B cell (primary cell): ENCODE data around the gene SPHK2. TPM values are rescaled to one million over a fixed set of nuclear protein-coding genes. Genes with fewer than 3 reads are reported as not detected.

Experiments used
- ATAC-seq: fragments of 200-7000 bp; cut with Tn5 transposase; one replicate; pipeline ENCODE4 v1.10.0; 2021; ENCODE audit warnings: low read depth, mild to moderate bottlenecking, moderate number of reproducible peaks, moderate library complexity
- CTCF ChIA-PET: fragments of 350-600 bp; sonication (Branson Sonifier 250); formaldehyde crosslinking; loops from one replicate; lab custom pipeline; 2021; ENCODE audit warnings: antibody characterized with exemption, inconsistent platforms; lab: Charles Lee
- POLR2A ChIA-PET: fragments of 350-600 bp; sonication (Branson Sonifier 250); formaldehyde crosslinking; loops from one replicate; lab custom pipeline; 2021; ENCODE audit warnings: antibody characterized with exemption; lab: Charles Lee
- DNase-seq: peaks from one replicate; pipeline ENCODE4 v3.0.0; 2013
- H2AFZ ChIP-seq: 2 replicates; pipeline ENCODE4 v1.6.1; 2012; ENCODE audit warnings: mild to moderate bottlenecking, low read depth, low read length; ENCODE audit not compliant: insufficient read depth, poor library complexity, severe bottlenecking
- H3K27ac ChIP-seq, 2 donors: 1 replicate in 1 of 2; 2 replicates in 1 of 2; pipeline ENCODE4 v1.5.1; 2012 to 2013; ENCODE audit warnings: low read length in 2 of 2, mild to moderate bottlenecking in 2 of 2, moderate library complexity in 1 of 2
- H3K27me3 ChIP-seq, 4 experiments: fragments of 200-600 bp in 1 of 4; sonication (generic) in 1 of 4; replicated peaks in 1 of 4; 1 replicate in 2 of 4; 2 replicates in 2 of 4; pipeline versions ENCODE4 v1.6.1 to v1.7.0; 2013 to 2016; ENCODE audit warnings: low read length in 3 of 4, mild to moderate bottlenecking in 2 of 4, mixed read lengths in 1 of 4, moderate library complexity in 1 of 4; ENCODE audit not compliant: insufficient read depth in 4 of 4, control insufficient read depth in 3 of 4; ENCODE audit errors: control extremely low read depth in 1 of 4
- H3K36me3 ChIP-seq, 2 experiments: replicated peaks in 1 of 2; 1 replicate in 1 of 2; 2 replicates in 1 of 2; pipeline versions ENCODE4 v1.6.1 to v1.7.1; 2013; ENCODE audit warnings: low read length in 1 of 2; ENCODE audit not compliant: insufficient read depth in 2 of 2, control insufficient read depth in 1 of 2; ENCODE audit errors: control extremely low read depth in 1 of 2, extremely low read depth in 1 of 2
- H3K4me1 ChIP-seq, 2 donors: fragments of 200-600 bp in 1 of 2; sonication (generic) in 1 of 2; 1 replicate in 1 of 2; 2 replicates in 1 of 2; pipeline versions ENCODE4 v1.5.1 to v1.6.1; 2013 to 2017; ENCODE audit warnings: low read length in 2 of 2; ENCODE audit not compliant: control insufficient read depth in 2 of 2, insufficient read depth in 2 of 2
- H3K4me2 ChIP-seq: replicated peaks from 2 replicates; pipeline ENCODE3; 2012; ENCODE audit warnings: mild to moderate bottlenecking, low read depth, low read length; ENCODE audit not compliant: poor library complexity, severe bottlenecking
- H3K4me3 ChIP-seq, 5 experiments: fragments of 200-600 bp in 1 of 5; sonication (generic) in 1 of 5; 1 replicate in 3 of 5; 2 replicates in 2 of 5; pipeline versions ENCODE4 v1.5.1 to v1.7.0; 2011 to 2016; ENCODE audit warnings: low read length in 4 of 5, mild to moderate bottlenecking in 4 of 5, low read depth in 2 of 5, control low read depth in 1 of 5, moderate library complexity in 1 of 5; ENCODE audit not compliant: insufficient read depth in 1 of 5; ENCODE audit errors: control extremely low read depth in 1 of 5, extremely low read depth in 1 of 5
- H3K79me2 ChIP-seq: fragments of 200-600 bp; sonication (generic); one replicate; pipeline ENCODE4 v1.6.0; 2016; ENCODE audit warnings: low read length; ENCODE audit not compliant: control insufficient read depth, insufficient read depth
- H3K9ac ChIP-seq: fragments of 200-600 bp; sonication (generic); 2 replicates; pipeline ENCODE4 v1.6.1; 2017; ENCODE audit warnings: mild to moderate bottlenecking, low read length, moderate library complexity
- H3K9me3 ChIP-seq, 3 donors: one replicate each; pipeline versions ENCODE4 v1.6.1 to v1.7.1; 2013; ENCODE audit warnings: low read length in 2 of 3; ENCODE audit not compliant: control insufficient read depth in 2 of 3, insufficient read depth in 1 of 3; ENCODE audit errors: control extremely low read depth in 1 of 3
- H4K20me1 ChIP-seq: 2 replicates; pipeline ENCODE4 v1.6.0; 2012; ENCODE audit warnings: mild to moderate bottlenecking, low read length; ENCODE audit not compliant: insufficient read depth, control insufficient read depth, poor library complexity, severe bottlenecking
- H3K27ac Mint-ChIP-seq: one replicate; pipeline ENCODE4 v1.8.0; 2021; ENCODE audit warnings: mixed read lengths
- H3K27me3 Mint-ChIP-seq: one replicate; pipeline ENCODE4 v1.8.0; 2021; ENCODE audit warnings: mixed read lengths
- H3K4me1 Mint-ChIP-seq: one replicate; pipeline ENCODE4 v1.8.0; 2021; ENCODE audit warnings: mixed read lengths
- H3K4me3 Mint-ChIP-seq: one replicate; pipeline ENCODE4 v1.8.0; 2021; ENCODE audit warnings: mixed read lengths
- H3K9me3 Mint-ChIP-seq: one replicate; pipeline ENCODE4 v1.8.0; 2022; ENCODE audit warnings: mixed read lengths; ENCODE audit not compliant: insufficient read depth
- CTCF ChIP-seq: fragments of 200-600 bp; IDR thresholded peaks from one replicate; pipeline ENCODE4 v1.8.0; 2022; ENCODE audit warnings: antibody characterized with exemption, mild to moderate bottlenecking
- EZH2 ChIP-seq: IDR thresholded peaks from 2 replicates; pipeline ENCODE4 v1.6.1; 2012; ENCODE audit warnings: borderline replicate concordance, low read depth, mild to moderate bottlenecking, moderate library complexity, low read length; ENCODE audit not compliant: insufficient read depth, poor library complexity, severe bottlenecking
- WGBS: methylation state at CpG from one replicate; pipeline ENCODE4 v1.1.5; 2013; ENCODE audit warnings: missing lambda C conversion rate; ENCODE audit not compliant: insufficient coverage; 5-methylcytosine and 5-hydroxymethylcytosine counted together
- intact Hi-C: fragments of 100-400 bp; cut with micrococcal nuclease; formaldehyde crosslinking; loops from one replicate; pipeline ENCODE4 v1.10.0; 2022
- polyA plus RNA-seq: library from polyadenylated mRNA; depleted of rRNA; stranded (reverse); fragments of >200 nt; gene quantifications from 2 replicates; pipeline ENCODE4 v1.2.3, GENCODE V29; 2012
- total RNA-seq, 2 donors: library from RNA; stranded (reverse); fragments of 120-200 nt in 1 of 2; gene quantifications; 1 replicate in 1 of 2; 2 replicates in 1 of 2; pipeline versions ENCODE4 v1.2.3 to v1.2.4, GENCODE V29; 2013 to 2022

Gene SPHK2
- total and polyA plus RNA-seq, 2 donors (not counting 1 experiment from before 2014, with no cell fraction given) = 17.0 to 47.3 TPM

GRCh38 chr19:48614436-48615230 is 4.7 kb upstream of the SPHK2 start, which contains the start of gene FAM83E:
Gene FAM83E, minus strand, starts transcription at chr19:48615076. Its CDS starts 1,704 bp downstream, at chr19:48613372.
- Histone ChIP-seq H3K4me3 (no peak within 1 kb of the TSS), H3K4me2 (no peak within 1 kb of the TSS), H3K79me2 (peaks cover 17% of the 10 kb centered on the region), H4K20me1 (peaks cover 41% of the 10 kb centered on the region), H3K9me3 (no peaks in the 10 kb centered on the region), H3K4me1 (peaks cover 12 to 24% of the 10 kb centered on the region in 2 donors), H3K27ac (no peak within 1 kb of the TSS), H3K9ac (no peak within 1 kb of the TSS), H3K27me3 (no peaks in the 10 kb centered on the region), H2AFZ (no peak within 1 kb of the TSS), H3K36me3 (peaks cover 0 to 35% of the 10 kb centered on the region in 2 experiments)
- Mint-ChIP-seq H3K9me3 (no peaks in the 10 kb centered on the region), H3K4me3 (no peak within 1 kb of the TSS), H3K27me3 (no peaks in the 10 kb centered on the region), H3K27ac (peak within 1 kb of the TSS; percentile 50), H3K4me1 (peaks cover 35% of the 10 kb centered on the region)
- WGBS = 73% methylated on average over 19 of the region's 31 CpGs
- TF ChIP-seq CTCF = no peak
- no peak for TF ChIP-seq EZH2
- intact Hi-C loops = no loop called here
- DNase-seq = peak; percentile 35
- no peak for ATAC-seq
- CTCF ChIA-PET = interaction anchor here (0.8 to 1.8 kb wide), 2 partner anchors 27 to 30 kb away, joined by 3 to 4 read pairs; no protein-coding TSS in a partner anchor
- POLR2A ChIA-PET = interaction anchor here (1.0 kb wide), 1 partner anchor 23 kb away, joined by 5 read pairs; the partner anchor contains the start of gene DBP
